Breast epithelium (tissue), 4 donors: ENCODE results near the gene MARCKS. TPM values are rescaled to one million over a fixed set of nuclear protein-coding genes. Genes with fewer than 3 reads are reported as not detected.
A peak's percentile ranks its signal among the peaks of the same experiment; 100 is the strongest.

Experiments used
- DNase-seq, 2 donors: peaks; one replicate each; pipeline ENCODE4 v3.0.0-alpha.2; 2019; ENCODE audit warnings: low spot score in 2 of 2
- H3K27ac ChIP-seq, 2 donors: fragments of 200-600 bp; sonication (generic) in 1 of 2; one replicate each; pipeline ENCODE4 v1.5.1; 2016 to 2019; ENCODE audit warnings: mild to moderate bottlenecking in 1 of 2
- H3K27me3 ChIP-seq, 2 donors: fragments of 200-600 bp; sonication (generic) in 1 of 2; one replicate each; pipeline versions ENCODE4 v1.5.1 to v1.6.0; 2017 to 2019; ENCODE audit warnings: control low read depth in 1 of 2, mild to moderate bottlenecking in 1 of 2
- H3K36me3 ChIP-seq: fragments of 200-600 bp; one replicate; pipeline ENCODE4 v1.5.1; 2019
- H3K4me1 ChIP-seq, 2 donors: fragments of 200-600 bp; sonication (generic); one replicate each; pipeline ENCODE4 v1.5.1; 2016 to 2019; ENCODE audit warnings: control low read depth in 1 of 2
- H3K4me3 ChIP-seq, 3 donors: fragments of 200-600 bp; sonication (generic); 1 replicate in 2 of 3; 2 replicates in 1 of 3; pipeline ENCODE4 v1.5.1; 2016 to 2019; ENCODE audit warnings: mild to moderate bottlenecking in 3 of 3, moderate library complexity in 2 of 3
- H3K9me3 ChIP-seq, 2 donors: fragments of 200-600 bp; sonication (generic) in 1 of 2; one replicate each; pipeline ENCODE4 v1.5.1; 2016 to 2019; ENCODE audit warnings: control low read depth in 1 of 2
- POLR2A ChIP-seq: fragments of 450-650 bp; IDR thresholded peaks from one replicate; pipeline ENCODE4 v1.6.1; 2016; ENCODE audit warnings: antibody characterized with exemption, mild to moderate bottlenecking, moderate library complexity
- POLR2AphosphoS5 ChIP-seq, 3 donors: sonication (generic); formaldehyde crosslinking; IDR thresholded peaks; one replicate each; pipeline ENCODE4 v1.6.1; 2017; ENCODE audit warnings: antibody characterized with exemption in 3 of 3
- intact Hi-C: fragments of 100-400 bp; cut with DNase I; formaldehyde crosslinking; loops from one replicate; pipeline ENCODE4 v1.15.1; 2023; ENCODE audit warnings: low total_unique reads
- total RNA-seq, 3 donors: library from RNA; depleted of rRNA; stranded (reverse); fragments of >200 nt; gene quantifications; one replicate each; pipeline ENCODE4 v1.1.0, GENCODE V29; 2016
- TF ChIP-seq, protein P1 (sequence below), 3 donors: fragments of 450-650 bp; IDR thresholded peaks; one replicate each; pipeline ENCODE4 v1.5.1; 2016 to 2017; ENCODE audit warnings: antibody characterized with exemption in 3 of 3, mild to moderate bottlenecking in 3 of 3, moderate library complexity in 3 of 3

MARCKS gene
- total RNA-seq, 3 donors from 2014 or later: 19.8 to 54.4 (median 50.8) TPM

DNA sequence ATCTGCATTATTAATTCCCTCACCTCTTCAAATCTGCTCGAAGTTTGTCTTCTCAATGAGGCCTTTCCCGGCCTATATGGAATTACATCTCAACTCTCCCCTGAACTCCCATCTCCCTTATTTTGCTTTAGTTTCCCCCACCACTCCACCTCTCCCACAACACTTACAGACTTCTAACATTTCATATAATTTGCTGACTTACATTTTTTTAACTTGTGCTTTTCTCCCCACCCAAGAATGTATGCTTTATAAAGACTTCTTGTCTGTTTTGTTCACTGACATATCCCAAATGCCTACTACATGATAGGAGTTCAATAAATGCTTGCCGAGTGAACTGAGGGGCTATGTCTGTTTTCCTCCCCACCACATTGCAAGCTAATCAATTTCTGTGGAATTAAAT lies 3.9 kb upstream of the MARCKS start:
- H3K27ac ChIP-seq: no peak overlapping the region
- no peak for DNase-seq
- no peak for TF ChIP-seq POLR2A
- TF ChIP-seq, protein P1, sequence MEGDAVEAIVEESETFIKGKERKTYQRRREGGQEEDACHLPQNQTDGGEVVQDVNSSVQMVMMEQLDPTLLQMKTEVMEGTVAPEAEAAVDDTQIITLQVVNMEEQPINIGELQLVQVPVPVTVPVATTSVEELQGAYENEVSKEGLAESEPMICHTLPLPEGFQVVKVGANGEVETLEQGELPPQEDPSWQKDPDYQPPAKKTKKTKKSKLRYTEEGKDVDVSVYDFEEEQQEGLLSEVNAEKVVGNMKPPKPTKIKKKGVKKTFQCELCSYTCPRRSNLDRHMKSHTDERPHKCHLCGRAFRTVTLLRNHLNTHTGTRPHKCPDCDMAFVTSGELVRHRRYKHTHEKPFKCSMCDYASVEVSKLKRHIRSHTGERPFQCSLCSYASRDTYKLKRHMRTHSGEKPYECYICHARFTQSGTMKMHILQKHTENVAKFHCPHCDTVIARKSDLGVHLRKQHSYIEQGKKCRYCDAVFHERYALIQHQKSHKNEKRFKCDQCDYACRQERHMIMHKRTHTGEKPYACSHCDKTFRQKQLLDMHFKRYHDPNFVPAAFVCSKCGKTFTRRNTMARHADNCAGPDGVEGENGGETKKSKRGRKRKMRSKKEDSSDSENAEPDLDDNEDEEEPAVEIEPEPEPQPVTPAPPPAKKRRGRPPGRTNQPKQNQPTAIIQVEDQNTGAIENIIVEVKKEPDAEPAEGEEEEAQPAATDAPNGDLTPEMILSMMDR (IDR thresholded peaks at IDR 0.05): no peak

DNA sequence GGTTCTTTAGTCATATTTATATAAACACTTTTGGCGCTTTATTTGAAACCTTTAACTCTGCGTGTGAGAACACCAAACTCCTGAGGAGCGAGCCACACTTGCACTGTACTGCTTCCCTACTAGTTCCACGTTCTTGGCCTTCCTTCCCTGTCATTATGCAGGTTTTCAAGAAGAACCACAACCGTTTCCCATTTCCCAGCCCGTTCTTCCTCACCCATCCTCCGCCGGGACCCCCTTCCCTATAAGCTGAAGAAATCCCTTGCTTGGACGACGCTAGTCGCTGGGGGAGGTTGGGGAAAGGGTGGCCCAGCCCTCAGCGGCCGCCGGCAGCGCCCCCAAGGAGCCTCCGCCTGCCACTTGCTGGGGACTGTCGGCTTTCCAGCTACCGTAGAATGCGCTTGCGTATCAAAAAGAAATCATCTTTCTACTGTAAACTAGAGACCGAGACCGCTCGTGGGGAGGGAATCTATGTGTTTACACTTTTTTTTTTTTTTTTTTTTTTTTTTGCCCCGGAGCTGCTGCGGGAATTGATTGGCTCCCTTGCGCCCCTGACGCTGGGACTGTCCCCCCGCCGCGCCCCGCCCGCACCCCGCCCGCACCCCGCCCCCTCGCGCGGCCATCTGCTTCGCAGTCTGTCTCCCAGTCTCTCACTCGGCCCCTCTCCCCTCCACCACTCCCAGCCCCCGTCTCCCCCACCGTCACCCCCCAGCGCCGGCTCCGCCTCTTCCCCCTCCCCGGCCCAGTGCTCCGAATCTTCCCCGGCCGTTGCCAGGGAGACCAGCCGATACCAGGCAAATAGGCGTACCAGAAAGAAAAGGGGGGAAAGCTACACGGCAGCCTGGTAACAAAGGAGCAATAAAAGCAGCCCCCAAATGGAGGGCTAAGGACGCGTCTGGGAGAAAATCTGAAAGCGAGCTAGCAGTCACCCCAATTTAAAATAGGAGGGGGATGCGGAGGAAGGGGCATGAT lies 2.3 kb upstream of the MARCKS start:
- intact Hi-C loops: no loop called here
- Histone ChIP-seq H3K4me1 (no peaks in the 10 kb centered on the region), H3K4me3 (peak overlapping the region; percentile 70 to 80 (median 70)), H3K36me3 (no peaks in the 10 kb centered on the region), H3K9me3 (no peaks in the 10 kb centered on the region), H3K27me3 (no peaks in the 10 kb centered on the region), H3K27ac (peak overlapping the region; percentile 97 to 98)
- DNase-seq: peak; percentile 58 to 78
- TF ChIP-seq, protein P1 (IDR thresholded peaks at IDR 0.05): no peak
- TF ChIP-seq POLR2A: no peak
- TF ChIP-seq POLR2AphosphoS5 (IDR thresholded peaks at IDR 0.05): peak in 1 of 3 donors; percentile 48

More for the DNA sequence above, 3.9 kb upstream of the MARCKS start:
- Histone ChIP-seq H3K27me3 (no peaks in the 10 kb centered on the region), H3K4me1 (no peaks in the 10 kb centered on the region), H3K4me3 (no peak overlapping the region), H3K9me3 (no peaks in the 10 kb centered on the region), H3K36me3 (no peaks in the 10 kb centered on the region)
- intact Hi-C loops: no loop called here

DNA sequence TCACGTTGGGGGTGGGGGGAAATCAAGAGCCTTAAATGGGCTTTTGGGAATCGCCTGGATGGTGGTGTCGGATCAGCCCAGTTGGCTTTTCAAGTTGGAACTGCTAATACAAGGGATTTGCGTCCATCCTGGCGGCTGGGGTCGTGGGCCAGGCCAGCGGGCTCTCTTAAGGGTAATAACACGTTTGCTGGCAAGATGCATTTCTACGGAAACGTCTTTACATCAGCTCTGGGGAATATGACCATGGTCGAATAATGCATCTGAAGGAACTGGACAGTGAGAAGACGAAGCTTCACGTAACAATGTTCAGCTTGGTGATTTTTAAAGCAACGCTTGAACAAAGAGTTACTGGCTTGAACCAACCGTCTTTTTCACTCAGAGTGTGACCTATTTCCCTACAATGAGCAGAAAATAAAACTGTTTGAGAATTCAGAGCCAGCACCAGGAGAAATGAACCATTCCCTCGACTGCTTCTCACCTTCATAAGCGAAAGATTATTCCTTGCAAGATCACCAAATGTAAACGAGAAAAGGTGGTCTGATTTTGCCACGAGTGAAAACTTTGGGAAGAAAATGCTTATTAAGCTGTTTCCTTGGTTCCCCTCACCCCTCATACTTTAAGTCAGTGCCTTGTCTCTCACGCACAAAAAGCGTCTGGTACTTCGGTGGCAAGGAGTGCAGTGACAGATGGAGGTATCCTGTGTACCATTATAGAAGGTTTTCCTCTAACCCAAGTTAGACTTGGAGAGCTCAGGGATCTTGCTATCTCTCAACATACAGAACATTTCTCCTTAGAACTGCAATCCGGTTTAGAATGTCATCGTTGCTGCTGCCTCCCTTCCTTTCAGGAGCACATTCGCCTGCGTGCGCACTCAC lies 1.4 kb upstream of the MARCKS start:
- H3K36me3 ChIP-seq: no peaks in the 10 kb centered on the region
- intact Hi-C loops: no loop called here
- no peaks in the 10 kb centered on the region for H3K27me3 ChIP-seq
- H3K9me3 ChIP-seq: no peaks in the 10 kb centered on the region
- TF ChIP-seq, protein P1 (IDR thresholded peaks at IDR 0.05): no peak
- peak in 1 of 3 donors; percentile 6 for TF ChIP-seq POLR2AphosphoS5 (IDR thresholded peaks at IDR 0.05)
- DNase-seq: no peak
- peak overlapping the region; percentile 97 to 98 for H3K27ac ChIP-seq
- peak overlapping the region; percentile 70 to 80 (median 70) for H3K4me3 ChIP-seq
- no peaks in the 10 kb centered on the region for H3K4me1 ChIP-seq

DNA sequence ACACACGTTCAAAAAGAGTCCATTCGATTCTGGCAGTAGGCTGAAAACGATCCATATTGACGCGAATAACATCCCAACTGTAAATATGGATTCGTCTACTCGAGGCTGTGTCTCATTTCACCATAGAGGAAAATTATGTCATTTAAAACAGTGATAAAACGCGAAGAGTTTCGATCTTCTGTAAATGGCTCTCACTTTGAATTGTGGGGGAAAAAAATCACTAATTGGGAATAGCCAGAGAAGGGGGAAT lies 845 bp upstream of the MARCKS start:
- Histone ChIP-seq H3K27ac (peak overlapping the region; percentile 97 to 98), H3K4me3 (peak overlapping the region; percentile 70 to 80 (median 70)), H3K27me3 (no peaks in the 10 kb centered on the region), H3K9me3 (no peaks in the 10 kb centered on the region), H3K36me3 (no peaks in the 10 kb centered on the region), H3K4me1 (no peaks in the 10 kb centered on the region)
- no peak for TF ChIP-seq POLR2A
- TF ChIP-seq POLR2AphosphoS5 (IDR thresholded peaks at IDR 0.05): no peak
- TF ChIP-seq, protein P1 (IDR thresholded peaks at IDR 0.05): no peak
- DNase-seq: no peak
- intact Hi-C loops: no loop called here
